Hepatocyte (in vitro differentiated cells): ENCODE data around the gene PROKR1. TPM values are rescaled to one million over a fixed set of nuclear protein-coding genes. Genes with fewer than 3 reads are reported as not detected.

Source experiments
- DNase-seq: peaks from one replicate; pipeline ENCODE4 v3.0.0-alpha.2; 2016; ENCODE audit warnings: low spot score
- H2AFZ ChIP-seq: fragments of 200-600 bp; sonication (generic); 2 replicates; pipeline ENCODE4 v1.6.0; 2016; ENCODE audit warnings: antibody characterized with exemption, mild to moderate bottlenecking
- H3K27ac ChIP-seq: fragments of 200-600 bp; sonication (generic); 2 replicates; pipeline ENCODE4 v1.5.1; 2016; ENCODE audit warnings: mild to moderate bottlenecking
- H3K27me3 ChIP-seq: fragments of 200-600 bp; sonication (generic); 2 replicates; pipeline ENCODE4 v1.6.1; 2016
- H3K36me3 ChIP-seq: fragments of 200-600 bp; sonication (generic); replicated peaks from 2 replicates; pipeline ENCODE4 v1.5.1; 2016; ENCODE audit warnings: low read depth; ENCODE audit not compliant: insufficient read depth
- H3K4me1 ChIP-seq: fragments of 200-600 bp; sonication (generic); 2 replicates; pipeline ENCODE4 v1.5.1; 2016; ENCODE audit warnings: mild to moderate bottlenecking, moderate library complexity; ENCODE audit not compliant: insufficient read depth
- H3K4me2 ChIP-seq: fragments of 200-600 bp; sonication (generic); 2 replicates; pipeline ENCODE4 v1.6.0; 2016
- H3K4me3 ChIP-seq: fragments of 200-600 bp; sonication (generic); 2 replicates; pipeline ENCODE4 v1.5.1; 2016; ENCODE audit warnings: mild to moderate bottlenecking
- H3K79me2 ChIP-seq: fragments of 200-600 bp; sonication (generic); 2 replicates; pipeline ENCODE4 v1.6.0; 2017; ENCODE audit warnings: mild to moderate bottlenecking
- H3K9me2 ChIP-seq: fragments of 200-600 bp; sonication (generic); replicated peaks from 2 replicates; pipeline ENCODE4 v1.6.0; 2017; ENCODE audit warnings: mild to moderate bottlenecking; ENCODE audit not compliant: insufficient read depth
- H3K9me3 ChIP-seq: fragments of 200-600 bp; sonication (generic); 2 replicates; pipeline ENCODE4 v1.5.1; 2016; ENCODE audit warnings: low read depth, mild to moderate bottlenecking
- H4K20me1 ChIP-seq: fragments of 200-600 bp; sonication (generic); 2 replicates; pipeline ENCODE4 v1.6.0; 2016; ENCODE audit warnings: mild to moderate bottlenecking; ENCODE audit not compliant: insufficient read depth, poor library complexity, severe bottlenecking
- CTCF ChIP-seq: fragments of 200-600 bp; sonication (generic); IDR thresholded peaks from 2 replicates; pipeline ENCODE4 v1.5.1; 2016; ENCODE audit warnings: antibody characterized with exemption, mild to moderate bottlenecking; ENCODE audit not compliant: poor library complexity
- EZH2 ChIP-seq: fragments of 200-600 bp; sonication (generic); IDR thresholded peaks from 2 replicates; pipeline ENCODE4 v1.6.1; 2016; ENCODE audit warnings: antibody characterized with exemption, mild to moderate bottlenecking, borderline replicate concordance
- EZH2phosphoT487 ChIP-seq: fragments of 200-600 bp; sonication (generic); IDR thresholded peaks from one replicate; pipeline ENCODE4 v1.6.1; 2018; ENCODE audit warnings: antibody characterized with exemption, mild to moderate bottlenecking, low read depth, moderate library complexity; ENCODE audit not compliant: unreplicated experiment, severe bottlenecking
- WGBS: methylation state at CpG from one replicate; pipeline ENCODE4 v1.1.6; 2016; ENCODE audit warnings: low lambda C conversion rate; ENCODE audit errors: missing lambda C conversion rate; 5-methylcytosine and 5-hydroxymethylcytosine counted together
- polyA plus RNA-seq: library from polyadenylated mRNA; unstranded; fragments of >200 nt; fragmentation: Nextera tagmentation; extraction: Ambion mirVana; gene quantifications from 2 replicates; pipeline ENCODE4 v1.2.1, GENCODE V29; 2016
- total RNA-seq: library from RNA; depleted of rRNA; stranded (reverse); fragments of >200 nt; gene quantifications from 2 replicates; pipeline ENCODE4 v1.2.3, GENCODE V29; 2014

PROKR1 gene
- total and polyA plus RNA-seq, 2 experiments from 2014 or later = not detected

- no peaks in the 10 kb centered on the region for H3K27me3 ChIP-seq
- no peaks in the 10 kb centered on the region for H3K36me3 ChIP-seq
- H3K4me2 ChIP-seq = no peak overlapping the region
- 95% methylated on average over 2 of the region's 2 CpGs for WGBS
- TF ChIP-seq EZH2phosphoT487 = no peak
- no peak for TF ChIP-seq EZH2
- TF ChIP-seq CTCF = no peak
- no peaks in the 10 kb centered on the region for H3K9me3 ChIP-seq
- no peaks in the 10 kb centered on the region for H3K79me2 ChIP-seq
- H4K20me1 ChIP-seq = no peaks in the 10 kb centered on the region
- H2AFZ ChIP-seq = no peak overlapping the region
- H3K4me1 ChIP-seq = no peaks in the 10 kb centered on the region
- no peak for DNase-seq
- no peak overlapping the region for H3K27ac ChIP-seq
- no peaks in the 10 kb centered on the region for H3K9me2 ChIP-seq
- H3K4me3 ChIP-seq = no peak overlapping the region
Observed at GRCh38 chr2:68693951-68694350, 50.6 kb downstream of the PROKR1 start.

DNA sequence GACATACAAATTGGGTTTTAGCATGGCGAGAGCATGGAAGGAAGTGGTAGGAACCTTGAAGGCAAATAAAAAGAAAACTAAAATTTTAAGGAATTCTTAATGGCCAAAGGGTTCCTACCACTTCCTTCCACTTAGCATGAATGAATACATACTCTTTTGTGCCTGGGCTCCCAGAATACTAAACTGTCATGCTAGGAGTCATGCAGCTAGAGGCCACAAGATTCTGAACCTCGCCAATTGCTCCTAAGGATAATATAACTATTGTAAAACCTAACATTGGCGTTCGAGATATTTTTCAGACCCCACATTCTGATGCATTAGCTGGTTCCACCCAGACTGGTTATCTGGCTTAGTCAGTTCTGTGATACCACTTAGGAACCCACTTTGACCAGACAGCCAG, 52.6 kb downstream of the PROKR1 start:
- no peak for TF ChIP-seq EZH2phosphoT487
- no peak for TF ChIP-seq EZH2
- no peak for TF ChIP-seq CTCF
- Histone ChIP-seq H4K20me1 (no peaks in the 10 kb centered on the region), H3K9me2 (no peaks in the 10 kb centered on the region), H3K36me3 (no peaks in the 10 kb centered on the region), H3K27ac (no peak overlapping the region), H3K4me3 (no peak overlapping the region), H3K4me2 (no peak overlapping the region), H3K27me3 (no peaks in the 10 kb centered on the region), H3K79me2 (no peaks in the 10 kb centered on the region), H3K9me3 (no peaks in the 10 kb centered on the region), H2AFZ (no peak overlapping the region), H3K4me1 (no peaks in the 10 kb centered on the region)
- 81% methylated on average over 4 of the region's 4 CpGs for WGBS
- no peak for DNase-seq

DNA sequence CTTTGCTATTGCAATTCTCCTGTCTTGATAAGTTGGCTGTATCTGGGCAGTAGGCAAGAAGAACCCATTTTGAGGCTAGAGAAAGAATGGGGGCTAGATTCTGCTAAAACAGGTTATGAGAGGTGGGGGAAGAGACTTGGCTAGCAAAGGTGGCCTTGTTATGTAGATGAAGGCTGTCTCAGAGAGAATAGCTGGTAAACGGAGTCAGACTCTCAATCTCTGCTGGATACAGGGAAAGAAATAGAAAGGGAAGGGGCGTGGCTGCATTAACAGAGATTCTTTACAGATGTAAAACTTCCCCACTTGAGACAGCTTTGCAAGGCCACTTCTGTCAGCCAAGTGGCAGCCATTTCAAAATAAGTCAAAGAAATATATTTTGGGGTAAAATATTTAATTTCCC, 53.2 kb downstream of the PROKR1 start:
- Histone ChIP-seq H3K4me3 (no peak overlapping the region), H3K27me3 (no peaks in the 10 kb centered on the region), H3K79me2 (no peaks in the 10 kb centered on the region), H2AFZ (no peak overlapping the region), H4K20me1 (no peaks in the 10 kb centered on the region), H3K4me1 (no peaks in the 10 kb centered on the region), H3K27ac (no peak overlapping the region), H3K9me3 (no peaks in the 10 kb centered on the region), H3K36me3 (no peaks in the 10 kb centered on the region), H3K9me2 (no peaks in the 10 kb centered on the region), H3K4me2 (no peak overlapping the region)
- TF ChIP-seq EZH2 (no peak), EZH2phosphoT487 (no peak), CTCF (no peak)
- no peak for DNase-seq
- WGBS = 79% methylated on average over 2 of the region's 2 CpGs

GRCh38 chr2:68698567-68699377, 55.4 kb downstream of the PROKR1 start:
- no peak for TF ChIP-seq EZH2phosphoT487
- TF ChIP-seq CTCF = no peak
- TF ChIP-seq EZH2 = no peak
- no peaks in the 10 kb centered on the region for H3K79me2 ChIP-seq
- no peak overlapping the region for H3K4me3 ChIP-seq
- no peaks in the 10 kb centered on the region for H3K4me1 ChIP-seq
- no peaks in the 10 kb centered on the region for H3K36me3 ChIP-seq
- no peaks in the 10 kb centered on the region for H4K20me1 ChIP-seq
- H3K27me3 ChIP-seq = no peaks in the 10 kb centered on the region
- no peak for DNase-seq
- H2AFZ ChIP-seq = no peak overlapping the region
- H3K4me2 ChIP-seq = no peak overlapping the region
- no peak overlapping the region for H3K27ac ChIP-seq
- no peaks in the 10 kb centered on the region for H3K9me2 ChIP-seq
- 68% methylated on average over 4 of the region's 4 CpGs for WGBS
- no peaks in the 10 kb centered on the region for H3K9me3 ChIP-seq
